ENCODE measurements around the gene THRB.

Gene THRB

GRCh38 chr3:24137958-24138875, 356.4 kb downstream of the THRB start:
- H3K9me2 ChIP-seq (replicated peaks; ENCODE audit: insufficient read depth, low read length): no peaks in the 10 kb centered on the region
- H3K79me2 ChIP-seq (ENCODE audit: insufficient read depth, low read length): no peaks in the 10 kb centered on the region
- H2AFZ ChIP-seq (ENCODE audit: low read depth, low read length, severe bottlenecking): no peak overlapping the region
- no peaks in the 10 kb centered on the region for H3F3A ChIP-seq (ENCODE audit: insufficient read depth)
- H3K27me3 ChIP-seq (ENCODE audit: low read length): no peaks in the 10 kb centered on the region
- no peak overlapping the region for H3K4me3 ChIP-seq (ENCODE audit: insufficient read depth, low read length, poor library complexity, severe bottlenecking)
- no peak overlapping the region for H3K27ac ChIP-seq (ENCODE audit: low read depth, low read length)
- no peak for TF ChIP-seq CTCF (IDR thresholded peaks at IDR 0.05; ENCODE audit: insufficient read depth, low read length, poor library complexity, severe bottlenecking)
- TF ChIP-seq EZH2phosphoT487 (conservative IDR thresholded peaks at IDR 0.05; ENCODE audit: low read length): no peak
- H3K9me3 ChIP-seq (ENCODE audit: insufficient read depth, low read length): no peaks in the 10 kb centered on the region
- no peaks in the 10 kb centered on the region for H3K36me3 ChIP-seq (ENCODE audit: low read length)
- no peak overlapping the region for H3K4me2 ChIP-seq (ENCODE audit: low read depth, low read length, poor library complexity, severe bottlenecking)
- H4K20me1 ChIP-seq (ENCODE audit: low read depth, low read length): no peaks in the 10 kb centered on the region
- H3K9ac ChIP-seq (ENCODE audit: low read length): no peak overlapping the region

GRCh38 chr3:24137334-24137733, 357.3 kb downstream of the THRB start:
- Histone ChIP-seq H2AFZ (ENCODE audit: low read depth, low read length, severe bottlenecking) (no peak overlapping the region), H3K79me2 (ENCODE audit: insufficient read depth, low read length) (no peaks in the 10 kb centered on the region), H3K27me3 (ENCODE audit: low read length) (no peaks in the 10 kb centered on the region), H4K20me1 (ENCODE audit: low read depth, low read length) (no peaks in the 10 kb centered on the region), H3F3A (ENCODE audit: insufficient read depth) (no peaks in the 10 kb centered on the region), H3K4me3 (ENCODE audit: insufficient read depth, low read length, poor library complexity, severe bottlenecking) (no peak overlapping the region), H3K9me3 (ENCODE audit: insufficient read depth, low read length) (no peaks in the 10 kb centered on the region), H3K9ac (ENCODE audit: low read length) (no peak overlapping the region), H3K4me2 (ENCODE audit: low read depth, low read length, poor library complexity, severe bottlenecking) (no peak overlapping the region), H3K36me3 (ENCODE audit: low read length) (no peaks in the 10 kb centered on the region), H3K27ac (ENCODE audit: low read depth, low read length) (no peak overlapping the region), H3K9me2 (replicated peaks; ENCODE audit: insufficient read depth, low read length) (no peaks in the 10 kb centered on the region)
- TF ChIP-seq EZH2phosphoT487 (conservative IDR thresholded peaks at IDR 0.05; ENCODE audit: low read length) (no peak), CTCF (IDR thresholded peaks at IDR 0.05; ENCODE audit: insufficient read depth, low read length, poor library complexity, severe bottlenecking) (no peak)

GRCh38 chr3:24136624-24137310, 357.9 kb downstream of the THRB start:
- Histone ChIP-seq H3K36me3 (ENCODE audit: low read length) (no peaks in the 10 kb centered on the region), H3K4me3 (ENCODE audit: insufficient read depth, low read length, poor library complexity, severe bottlenecking) (no peak overlapping the region), H3K9me2 (replicated peaks; ENCODE audit: insufficient read depth, low read length) (no peaks in the 10 kb centered on the region), H2AFZ (ENCODE audit: low read depth, low read length, severe bottlenecking) (no peak overlapping the region), H3K27me3 (ENCODE audit: low read length) (no peaks in the 10 kb centered on the region), H3K9ac (ENCODE audit: low read length) (no peak overlapping the region), H3K4me2 (ENCODE audit: low read depth, low read length, poor library complexity, severe bottlenecking) (no peak overlapping the region), H4K20me1 (ENCODE audit: low read depth, low read length) (no peaks in the 10 kb centered on the region), H3K9me3 (ENCODE audit: insufficient read depth, low read length) (no peaks in the 10 kb centered on the region), H3F3A (ENCODE audit: insufficient read depth) (no peaks in the 10 kb centered on the region), H3K27ac (ENCODE audit: low read depth, low read length) (no peak overlapping the region), H3K79me2 (ENCODE audit: insufficient read depth, low read length) (no peaks in the 10 kb centered on the region)
- TF ChIP-seq CTCF (IDR thresholded peaks at IDR 0.05; ENCODE audit: insufficient read depth, low read length, poor library complexity, severe bottlenecking) (no peak), EZH2phosphoT487 (conservative IDR thresholded peaks at IDR 0.05; ENCODE audit: low read length) (no peak)

Data from SU-DHL-6 (cell line).